ENCODE data around the gene GZMH.
"Not testable (repeated sequence)": the region's sequence is repeated elsewhere in the genome, so short reads cannot be mapped to it uniquely, and the experiment has no call there.

GZMH gene

GRCh38 chr14:24609655-24610344 lies at the start of gene GZMH:
GZMH (minus strand) TSS chr14:24609685; CDS start chr14:24609613, 72 bp downstream.
- DNase-seq (ENCODE audit: low spot score): no peak
- Mint-ChIP-seq H3K4me1 (ENCODE audit: low read depth) (peaks cover 64% of the 10 kb centered on the region), H3K4me3 (peak within 1 kb of the TSS; percentile 28), H3K9me3 (no peaks in the 10 kb centered on the region), H3K36me3 (ENCODE audit: low read depth) (no peaks in the 10 kb centered on the region), H3K27ac (peak within 1 kb of the TSS; percentile 46), H3K27me3 (ENCODE audit: low read depth) (no peaks in the 10 kb centered on the region)

- not testable (repeated sequence) for H3K4me1 Mint-ChIP-seq (ENCODE audit: low read depth); H3K4me3 Mint-ChIP-seq; H3K27me3 Mint-ChIP-seq (ENCODE audit: low read depth); DNase-seq (ENCODE audit: low spot score); H3K27ac Mint-ChIP-seq
- Mint-ChIP-seq H3K9me3 (peaks cover 54% of the 10 kb centered on the region), H3K36me3 (ENCODE audit: low read depth) (peaks cover 12% of the 10 kb centered on the region)
These were observed 38.9 kb upstream of the GZMH start for GRCh38 chr14:24648361-24648760.

- Mint-ChIP-seq H3K4me1 (ENCODE audit: low read depth) (peaks cover 24% of the 10 kb centered on the region), H3K36me3 (ENCODE audit: low read depth) (no peaks in the 10 kb centered on the region)
- DNase-seq (ENCODE audit: low spot score): no peak
These were observed 30.4 kb upstream of the GZMH start for GRCh38 chr14:24639905-24640304.

GRCh38 chr14:24639270-24639669 lies 29.8 kb upstream of the GZMH start:
- DNase-seq (ENCODE audit: low spot score): no peak
- Mint-ChIP-seq H3K4me1 (ENCODE audit: low read depth) (peaks cover 30% of the 10 kb centered on the region), H3K4me3 (no peak overlapping the region), H3K9me3 (peaks cover 3% of the 10 kb centered on the region), H3K36me3 (ENCODE audit: low read depth) (no peaks in the 10 kb centered on the region), H3K27me3 (ENCODE audit: low read depth) (no peaks in the 10 kb centered on the region), H3K27ac (no peak overlapping the region)

More at GRCh38 chr14:24639905-24640304, 30.4 kb upstream of the GZMH start:
- no peaks in the 10 kb centered on the region for H3K27me3 Mint-ChIP-seq (ENCODE audit: low read depth)
- H3K27ac Mint-ChIP-seq: no peak overlapping the region
- peaks cover 3% of the 10 kb centered on the region for H3K9me3 Mint-ChIP-seq
- no peak overlapping the region for H3K4me3 Mint-ChIP-seq

GRCh38 chr14:24634158-24634557 lies 24.7 kb upstream of the GZMH start, which contains the start of gene GZMB:
GZMB (minus strand) TSS chr14:24634190; CDS start chr14:24634160, 30 bp downstream.
- Mint-ChIP-seq H3K4me1 (ENCODE audit: low read depth) (peaks cover 54% of the 10 kb centered on the region), H3K9me3 (peaks cover 3% of the 10 kb centered on the region), H3K27ac (peak within 1 kb of the TSS; percentile 80), H3K4me3 (peak within 1 kb of the TSS; percentile 76), H3K27me3 (ENCODE audit: low read depth) (no peaks in the 10 kb centered on the region), H3K36me3 (ENCODE audit: low read depth) (peaks cover 22% of the 10 kb centered on the region)
- DNase-seq (ENCODE audit: low spot score): peak; percentile 89

GRCh38 chr14:24633353-24633752 lies 23.9 kb upstream of the GZMH start:
- H3K9me3 Mint-ChIP-seq: peaks cover 3% of the 10 kb centered on the region
- H3K4me3 Mint-ChIP-seq: peak overlapping the region; percentile 76
- H3K36me3 Mint-ChIP-seq (ENCODE audit: low read depth): peaks cover 22% of the 10 kb centered on the region
- H3K4me1 Mint-ChIP-seq (ENCODE audit: low read depth): peaks cover 52% of the 10 kb centered on the region
- H3K27ac Mint-ChIP-seq: peak overlapping the region; percentile 80
- no peak for DNase-seq (ENCODE audit: low spot score)
- H3K27me3 Mint-ChIP-seq (ENCODE audit: low read depth): no peaks in the 10 kb centered on the region

GRCh38 chr14:24632761-24633160 lies 23.3 kb upstream of the GZMH start:
- H3K4me1 Mint-ChIP-seq (ENCODE audit: low read depth): peaks cover 57% of the 10 kb centered on the region
- H3K4me3 Mint-ChIP-seq: peak overlapping the region; percentile 76
- H3K9me3 Mint-ChIP-seq: peaks cover 3% of the 10 kb centered on the region
- peaks cover 22% of the 10 kb centered on the region for H3K36me3 Mint-ChIP-seq (ENCODE audit: low read depth)
- no peak for DNase-seq (ENCODE audit: low spot score)
- H3K27me3 Mint-ChIP-seq (ENCODE audit: low read depth): no peaks in the 10 kb centered on the region
- H3K27ac Mint-ChIP-seq: peak overlapping the region; percentile 80

GRCh38 chr14:24632336-24632735 lies 22.9 kb upstream of the GZMH start:
- Mint-ChIP-seq H3K9me3 (peaks cover 3% of the 10 kb centered on the region), H3K27me3 (ENCODE audit: low read depth) (no peaks in the 10 kb centered on the region), H3K4me1 (ENCODE audit: low read depth) (peaks cover 58% of the 10 kb centered on the region), H3K4me3 (peak overlapping the region; percentile 76), H3K27ac (peak overlapping the region; percentile 80), H3K36me3 (ENCODE audit: low read depth) (peaks cover 22% of the 10 kb centered on the region)
- no peak for DNase-seq (ENCODE audit: low spot score)

GRCh38 chr14:24631749-24632335 lies 22.4 kb upstream of the GZMH start:
- Mint-ChIP-seq H3K4me3 (peak overlapping the region; percentile 76), H3K36me3 (ENCODE audit: low read depth) (peaks cover 22% of the 10 kb centered on the region), H3K27ac (peak overlapping the region; percentile 55), H3K4me1 (ENCODE audit: low read depth) (peaks cover 58% of the 10 kb centered on the region), H3K9me3 (peaks cover 3% of the 10 kb centered on the region), H3K27me3 (ENCODE audit: low read depth) (no peaks in the 10 kb centered on the region)
- no peak for DNase-seq (ENCODE audit: low spot score)

- Mint-ChIP-seq H3K36me3 (ENCODE audit: low read depth) (peaks cover 22% of the 10 kb centered on the region), H3K27me3 (ENCODE audit: low read depth) (no peaks in the 10 kb centered on the region), H3K9me3 (no peaks in the 10 kb centered on the region), H3K27ac (no peak overlapping the region), H3K4me1 (ENCODE audit: low read depth) (peaks cover 55% of the 10 kb centered on the region), H3K4me3 (peak overlapping the region; percentile 76)
- no peak for DNase-seq (ENCODE audit: low spot score)
These were observed 21.5 kb upstream of the GZMH start for GRCh38 chr14:24630872-24631477.

- Mint-ChIP-seq H3K9me3 (no peaks in the 10 kb centered on the region), H3K36me3 (ENCODE audit: low read depth) (peaks cover 22% of the 10 kb centered on the region), H3K4me3 (peak overlapping the region; percentile 40), H3K4me1 (ENCODE audit: low read depth) (peaks cover 55% of the 10 kb centered on the region), H3K27me3 (ENCODE audit: low read depth) (no peaks in the 10 kb centered on the region), H3K27ac (peak overlapping the region; percentile 38)
- DNase-seq (ENCODE audit: low spot score): no peak
These were observed 20.8 kb upstream of the GZMH start for GRCh38 chr14:24630087-24630871.

GRCh38 chr14:24629521-24629920 lies 20.0 kb upstream of the GZMH start:
- no peak for DNase-seq (ENCODE audit: low spot score)
- no peaks in the 10 kb centered on the region for H3K9me3 Mint-ChIP-seq
- H3K36me3 Mint-ChIP-seq (ENCODE audit: low read depth): peaks cover 22% of the 10 kb centered on the region
- H3K4me1 Mint-ChIP-seq (ENCODE audit: low read depth): peaks cover 55% of the 10 kb centered on the region
- H3K4me3 Mint-ChIP-seq: no peak overlapping the region
- no peaks in the 10 kb centered on the region for H3K27me3 Mint-ChIP-seq (ENCODE audit: low read depth)
- peak overlapping the region; percentile 23 for H3K27ac Mint-ChIP-seq

- peaks cover 3% of the 10 kb centered on the region for H3K36me3 Mint-ChIP-seq (ENCODE audit: low read depth)
- no peak for DNase-seq (ENCODE audit: low spot score)
- H3K4me3 Mint-ChIP-seq: no peak overlapping the region
- no peaks in the 10 kb centered on the region for H3K27me3 Mint-ChIP-seq (ENCODE audit: low read depth)
- peaks cover 3% of the 10 kb centered on the region for H3K9me3 Mint-ChIP-seq
- H3K4me1 Mint-ChIP-seq (ENCODE audit: low read depth): peaks cover 35% of the 10 kb centered on the region
- no peak overlapping the region for H3K27ac Mint-ChIP-seq
These were observed 4.3 kb upstream of the GZMH start for GRCh38 chr14:24613747-24614146.

Data from T-helper 2 cell treated with Interferon-gamma antibody and Interleukin-4, amounts not matched to agents 5 μg/mL and 100 μg/mL, for 36 hours (primary cell).